ENCODE results near the gene DPP10. TPM values are rescaled to one million over a fixed set of nuclear protein-coding genes. Genes with fewer than 3 reads are reported as not detected.

The DPP10 gene
- total RNA-seq, 2 donors from 2014 or later: 3.1 to 11.2 TPM

DNA sequence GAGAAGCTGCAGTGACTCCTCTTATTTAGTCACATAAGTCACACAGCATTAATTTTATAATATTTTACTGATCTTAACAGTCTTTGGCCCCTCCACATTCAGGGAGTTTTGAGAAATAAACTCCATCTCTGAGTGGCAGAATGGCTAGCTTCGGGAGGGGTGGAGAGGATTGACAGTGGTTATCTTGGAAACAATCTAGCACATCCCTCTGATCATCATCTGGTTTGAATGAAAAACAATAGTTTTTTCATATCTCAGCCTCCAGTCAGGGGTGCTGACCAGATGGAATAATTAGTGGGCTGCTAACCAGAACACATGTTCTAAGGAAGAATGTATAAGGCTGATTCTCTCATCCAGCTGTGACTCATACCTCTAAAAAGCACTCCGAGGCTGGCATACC, 477.5 kb downstream of the DPP10 start:
- Histone ChIP-seq H3K27me3 (no peaks in the 10 kb centered on the region), H3K9me3 (no peaks in the 10 kb centered on the region), H3K4me3 (no peak overlapping the region), H3K4me1 (no peaks in the 10 kb centered on the region), H3K36me3 (replicated peaks in 1 of 2; ENCODE audit: insufficient read depth in 1 of 2, low read depth in 2 of 2) (no peaks in the 10 kb centered on the region), H3K27ac (no peak overlapping the region)
- DNase-seq (no peak), ATAC-seq (no peak)
- intact Hi-C loops (cut with DNase I): no loop called here
- TF ChIP-seq, protein P1, sequence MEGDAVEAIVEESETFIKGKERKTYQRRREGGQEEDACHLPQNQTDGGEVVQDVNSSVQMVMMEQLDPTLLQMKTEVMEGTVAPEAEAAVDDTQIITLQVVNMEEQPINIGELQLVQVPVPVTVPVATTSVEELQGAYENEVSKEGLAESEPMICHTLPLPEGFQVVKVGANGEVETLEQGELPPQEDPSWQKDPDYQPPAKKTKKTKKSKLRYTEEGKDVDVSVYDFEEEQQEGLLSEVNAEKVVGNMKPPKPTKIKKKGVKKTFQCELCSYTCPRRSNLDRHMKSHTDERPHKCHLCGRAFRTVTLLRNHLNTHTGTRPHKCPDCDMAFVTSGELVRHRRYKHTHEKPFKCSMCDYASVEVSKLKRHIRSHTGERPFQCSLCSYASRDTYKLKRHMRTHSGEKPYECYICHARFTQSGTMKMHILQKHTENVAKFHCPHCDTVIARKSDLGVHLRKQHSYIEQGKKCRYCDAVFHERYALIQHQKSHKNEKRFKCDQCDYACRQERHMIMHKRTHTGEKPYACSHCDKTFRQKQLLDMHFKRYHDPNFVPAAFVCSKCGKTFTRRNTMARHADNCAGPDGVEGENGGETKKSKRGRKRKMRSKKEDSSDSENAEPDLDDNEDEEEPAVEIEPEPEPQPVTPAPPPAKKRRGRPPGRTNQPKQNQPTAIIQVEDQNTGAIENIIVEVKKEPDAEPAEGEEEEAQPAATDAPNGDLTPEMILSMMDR (IDR thresholded peaks at IDR 0.05): no peak
- no peak for TF ChIP-seq POLR2A (IDR thresholded peaks at IDR 0.05)
- 56 to 60% methylated on average over 2 of the region's 2 CpGs for WGBS, 2 donors

DNA sequence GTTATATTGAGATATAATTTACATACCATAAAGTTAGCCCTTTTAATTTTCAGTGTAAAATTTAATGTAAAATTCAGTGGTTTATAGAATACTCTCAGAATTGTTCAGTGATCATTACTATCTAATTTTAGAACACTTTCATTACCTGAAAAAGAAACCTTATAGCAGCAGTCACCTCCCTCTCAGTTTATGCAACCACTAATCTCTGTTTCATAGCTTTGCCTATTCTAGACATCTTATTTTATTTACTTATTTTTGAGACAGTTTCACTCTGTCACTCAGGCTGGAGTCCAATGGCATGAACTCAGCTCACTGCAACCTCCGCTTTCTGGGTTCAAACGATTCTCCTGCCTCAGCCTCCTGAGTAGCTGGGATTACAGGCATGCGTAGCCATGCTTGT, 479.6 kb downstream of the DPP10 start:
- no peak for ATAC-seq

DNA sequence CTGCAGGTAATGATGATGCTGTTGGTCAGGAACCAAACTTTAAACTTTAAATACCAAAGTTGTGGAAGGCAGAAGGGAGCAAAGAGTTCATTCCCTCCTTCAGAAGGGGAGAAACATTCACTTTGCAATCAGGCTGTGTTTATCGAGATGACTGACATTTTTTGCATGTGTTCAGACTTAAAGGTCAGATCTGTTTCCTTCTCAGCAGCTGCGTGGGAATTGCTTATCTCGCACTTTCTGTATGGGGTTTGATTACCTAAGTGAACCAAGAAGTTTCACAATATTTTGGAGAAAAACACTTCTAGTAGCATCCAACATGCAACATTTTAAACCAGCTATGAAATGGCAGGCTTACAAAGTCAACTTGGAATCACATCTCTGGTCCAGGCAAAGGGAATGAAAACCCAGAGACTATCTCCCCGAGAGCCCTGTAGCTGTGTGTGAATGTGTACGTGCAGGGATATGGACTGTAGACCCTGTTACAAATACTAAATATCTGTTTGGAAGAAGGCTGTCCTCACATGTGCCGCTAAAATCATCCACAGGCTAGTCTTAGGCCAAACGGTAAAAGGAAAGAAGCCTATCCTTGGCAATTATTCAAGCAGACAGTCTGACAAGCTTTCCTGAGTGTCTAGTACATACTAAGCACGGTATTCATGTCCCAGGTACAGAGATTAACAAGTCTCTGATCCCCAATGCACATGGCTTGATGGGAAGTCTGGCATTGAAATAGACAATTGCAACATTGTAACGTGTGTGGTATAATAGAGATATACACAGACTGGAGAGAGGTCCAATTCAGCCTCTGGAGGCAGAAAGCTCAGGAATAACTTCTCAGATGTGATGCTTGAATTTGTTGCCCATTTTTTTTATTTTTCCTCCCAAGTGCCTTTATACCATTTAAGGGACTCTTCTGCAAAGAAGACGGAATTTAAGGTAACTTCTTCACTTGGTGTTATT, 483.1 kb downstream of the DPP10 start:
- peaks cover 0 to 5% (median 0%) of the 10 kb centered on the region in 3 donors for H3K9me3 ChIP-seq
- DNase-seq: no peak

More for the DNA sequence above, 479.6 kb downstream of the DPP10 start:
- intact Hi-C loops (cut with DNase I): no loop called here
- WGBS, 2 donors: 88 to 94% methylated on average over 3 of the region's 3 CpGs
- Histone ChIP-seq H3K4me3 (no peak overlapping the region), H3K36me3 (replicated peaks in 1 of 2; ENCODE audit: insufficient read depth in 1 of 2, low read depth in 2 of 2) (no peaks in the 10 kb centered on the region), H3K4me1 (no peaks in the 10 kb centered on the region), H3K27me3 (no peaks in the 10 kb centered on the region), H3K27ac (no peak overlapping the region), H3K9me3 (no peaks in the 10 kb centered on the region)
- TF ChIP-seq, protein P1 (IDR thresholded peaks at IDR 0.05): no peak
- TF ChIP-seq POLR2A (IDR thresholded peaks at IDR 0.05): no peak
- no peak for DNase-seq

DNA sequence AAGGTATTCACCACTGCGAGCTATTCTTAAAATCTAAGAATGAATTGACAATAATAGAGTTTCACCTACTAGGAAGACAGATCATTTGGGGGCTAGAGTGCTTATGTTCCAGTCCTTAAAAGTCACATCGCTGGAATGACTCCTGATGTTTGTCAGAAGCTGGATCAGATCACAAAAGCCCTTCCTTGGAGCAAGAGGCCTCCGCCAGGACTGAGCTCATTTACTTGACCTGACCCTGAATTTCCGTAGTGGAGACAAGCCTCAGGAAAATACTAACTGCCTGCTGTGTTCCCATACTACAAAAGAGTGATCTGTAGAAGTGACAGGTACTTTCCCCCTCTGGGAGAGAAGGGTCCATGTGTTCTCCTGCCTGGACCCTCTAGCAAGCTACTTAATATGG, 483.9 kb downstream of the DPP10 start:
- Histone ChIP-seq H3K4me1 (no peaks in the 10 kb centered on the region), H3K9me3 (peaks cover 0 to 5% (median 0%) of the 10 kb centered on the region in 3 donors), H3K27ac (no peak overlapping the region), H3K27me3 (no peaks in the 10 kb centered on the region), H3K4me3 (no peak overlapping the region), H3K36me3 (replicated peaks in 1 of 2; ENCODE audit: insufficient read depth in 1 of 2, low read depth in 2 of 2) (no peaks in the 10 kb centered on the region)
- no peak for ATAC-seq
- no peak for DNase-seq
- intact Hi-C loops (cut with DNase I): no loop called here
- WGBS, 2 donors: 81 to 86% methylated on average over 4 of the region's 4 CpGs
- TF ChIP-seq, protein P1 (IDR thresholded peaks at IDR 0.05): no peak
- TF ChIP-seq POLR2A (IDR thresholded peaks at IDR 0.05): no peak

More for the DNA sequence above, 483.1 kb downstream of the DPP10 start:
- intact Hi-C loops (cut with DNase I): no loop called here
- no peak for ATAC-seq
- H3K27ac ChIP-seq: no peak overlapping the region
- 59 to 60% methylated on average over 10 of the region's 10 CpGs for WGBS, 2 donors
- H3K4me3 ChIP-seq: no peak overlapping the region
- no peak for TF ChIP-seq POLR2A (IDR thresholded peaks at IDR 0.05)
- TF ChIP-seq, protein P1 (IDR thresholded peaks at IDR 0.05): no peak
- no peaks in the 10 kb centered on the region for H3K27me3 ChIP-seq
- no peaks in the 10 kb centered on the region for H3K4me1 ChIP-seq
- H3K36me3 ChIP-seq (replicated peaks in 1 of 2; ENCODE audit: insufficient read depth in 1 of 2, low read depth in 2 of 2): no peaks in the 10 kb centered on the region

All from body of pancreas (tissue), 4 donors.